Cardiac muscle cell (in vitro differentiated cells and primary cell): ENCODE data around the gene MAIP1. TPM values are rescaled to one million over a fixed set of nuclear protein-coding genes. Genes with fewer than 3 reads are reported as not detected.

ENCODE experiments used
- DNase-seq, 2 donors: peaks; one replicate each; pipeline versions ENCODE4 v3.0.0 to v3.0.0-alpha.2; 2010 to 2017; ENCODE audit warnings: low read depth in 1 of 2, low spot score in 1 of 2
- H3K27ac ChIP-seq: fragments of 200-600 bp; sonication (generic); 2 replicates; pipeline ENCODE4 v1.5.1; 2016
- H3K27me3 ChIP-seq: fragments of 200-600 bp; sonication (generic); 2 replicates; pipeline ENCODE4 v1.6.0; 2016; ENCODE audit warnings: control low read depth
- H3K36me3 ChIP-seq: fragments of 200-600 bp; sonication (generic); 2 replicates; pipeline ENCODE4 v1.5.1; 2016; ENCODE audit warnings: control low read depth
- H3K4me1 ChIP-seq: fragments of 200-600 bp; sonication (generic); 2 replicates; pipeline ENCODE4 v1.8.1; 2017; ENCODE audit warnings: low read depth, mild to moderate bottlenecking, mixed run types
- H3K4me3 ChIP-seq: fragments of 200-600 bp; sonication (generic); 2 replicates; pipeline ENCODE4 v1.5.1; 2016; ENCODE audit warnings: mild to moderate bottlenecking
- H3K9me3 ChIP-seq: fragments of 200-600 bp; sonication (generic); 2 replicates; pipeline ENCODE4 v1.5.1; 2017; ENCODE audit warnings: low read depth, mild to moderate bottlenecking, control low read depth
- polyA plus RNA-seq: library from polyadenylated mRNA; unstranded; fragments of >200 nt; fragmentation: Nextera tagmentation; extraction: Ambion mirVana; gene quantifications from 2 replicates; pipeline ENCODE4 v1.2.1, GENCODE V29; 2016
- total RNA-seq: library from RNA; depleted of rRNA; stranded (reverse); fragments of >200 nt; gene quantifications from 2 replicates; pipeline ENCODE4 v1.2.3, GENCODE V29; 2016
- TF ChIP-seq, protein P1 (sequence below): IDR thresholded peaks from 2 replicates; pipeline ENCODE4 v1.5.1; 2012; ENCODE audit warnings: low read depth, mild to moderate bottlenecking, low read length

MAIP1 gene, protein sequence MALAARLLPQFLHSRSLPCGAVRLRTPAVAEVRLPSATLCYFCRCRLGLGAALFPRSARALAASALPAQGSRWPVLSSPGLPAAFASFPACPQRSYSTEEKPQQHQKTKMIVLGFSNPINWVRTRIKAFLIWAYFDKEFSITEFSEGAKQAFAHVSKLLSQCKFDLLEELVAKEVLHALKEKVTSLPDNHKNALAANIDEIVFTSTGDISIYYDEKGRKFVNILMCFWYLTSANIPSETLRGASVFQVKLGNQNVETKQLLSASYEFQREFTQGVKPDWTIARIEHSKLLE
- total RNA-seq (33.7 and 50.8 TPM in 2 replicates), polyA plus RNA-seq (28.3 and 30.6 TPM in 2 replicates)

DNA sequence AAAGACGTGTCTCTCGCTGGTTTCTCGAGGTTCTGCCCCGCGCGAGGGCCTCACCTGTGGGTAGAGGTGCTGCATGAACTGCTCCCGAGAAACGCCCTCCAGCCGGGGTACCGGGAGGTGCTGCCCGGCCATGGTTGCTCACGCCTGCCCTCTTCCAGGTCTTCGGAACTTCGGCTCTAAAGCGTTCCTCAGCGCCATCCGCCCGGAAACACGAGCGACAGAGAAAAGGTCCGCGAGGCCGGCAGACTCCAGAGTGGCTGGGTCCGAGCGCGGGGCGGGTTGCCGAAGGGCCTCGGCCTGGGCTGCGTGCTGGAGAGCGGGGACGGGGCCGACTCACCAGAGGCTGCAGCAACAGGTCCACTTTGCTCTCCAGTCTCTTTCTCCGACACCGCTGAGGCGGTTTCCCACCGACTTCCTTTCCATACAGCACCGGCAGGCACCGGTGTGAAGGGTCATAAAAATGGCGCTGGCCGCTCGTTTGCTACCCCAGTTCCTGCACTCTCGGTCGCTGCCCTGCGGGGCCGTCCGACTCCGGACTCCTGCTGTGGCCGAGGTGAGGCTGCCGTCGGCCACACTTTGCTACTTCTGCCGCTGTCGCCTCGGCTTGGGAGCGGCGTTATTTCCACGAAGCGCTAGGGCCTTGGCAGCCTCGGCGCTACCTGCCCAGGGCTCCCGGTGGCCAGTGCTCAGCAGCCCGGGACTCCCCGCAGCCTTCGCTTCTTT is at the start of gene MAIP1, which contains the start of gene TYW5:
MAIP1 (plus strand) TSS at position 244 of the 723 bp plus-strand sequence; CDS start at position 461, 217 bp downstream.
TYW5 (minus strand) TSS at position 153 of the 723 bp plus-strand sequence; CDS start at position 132, 21 bp downstream.
- Histone ChIP-seq H3K4me1 (peaks cover 11% of the 10 kb centered on the region), H3K4me3 (peak within 1 kb of the TSS; percentile 71), H3K27ac (peak within 1 kb of the TSS; percentile 99), H3K27me3 (no peaks in the 10 kb centered on the region), H3K9me3 (no peaks in the 10 kb centered on the region), H3K36me3 (peaks cover 16% of the 10 kb centered on the region)
- TF ChIP-seq, protein P1, sequence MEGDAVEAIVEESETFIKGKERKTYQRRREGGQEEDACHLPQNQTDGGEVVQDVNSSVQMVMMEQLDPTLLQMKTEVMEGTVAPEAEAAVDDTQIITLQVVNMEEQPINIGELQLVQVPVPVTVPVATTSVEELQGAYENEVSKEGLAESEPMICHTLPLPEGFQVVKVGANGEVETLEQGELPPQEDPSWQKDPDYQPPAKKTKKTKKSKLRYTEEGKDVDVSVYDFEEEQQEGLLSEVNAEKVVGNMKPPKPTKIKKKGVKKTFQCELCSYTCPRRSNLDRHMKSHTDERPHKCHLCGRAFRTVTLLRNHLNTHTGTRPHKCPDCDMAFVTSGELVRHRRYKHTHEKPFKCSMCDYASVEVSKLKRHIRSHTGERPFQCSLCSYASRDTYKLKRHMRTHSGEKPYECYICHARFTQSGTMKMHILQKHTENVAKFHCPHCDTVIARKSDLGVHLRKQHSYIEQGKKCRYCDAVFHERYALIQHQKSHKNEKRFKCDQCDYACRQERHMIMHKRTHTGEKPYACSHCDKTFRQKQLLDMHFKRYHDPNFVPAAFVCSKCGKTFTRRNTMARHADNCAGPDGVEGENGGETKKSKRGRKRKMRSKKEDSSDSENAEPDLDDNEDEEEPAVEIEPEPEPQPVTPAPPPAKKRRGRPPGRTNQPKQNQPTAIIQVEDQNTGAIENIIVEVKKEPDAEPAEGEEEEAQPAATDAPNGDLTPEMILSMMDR = peak; percentile 25
- DNase-seq = peak; percentile 87 to 88

DNA sequence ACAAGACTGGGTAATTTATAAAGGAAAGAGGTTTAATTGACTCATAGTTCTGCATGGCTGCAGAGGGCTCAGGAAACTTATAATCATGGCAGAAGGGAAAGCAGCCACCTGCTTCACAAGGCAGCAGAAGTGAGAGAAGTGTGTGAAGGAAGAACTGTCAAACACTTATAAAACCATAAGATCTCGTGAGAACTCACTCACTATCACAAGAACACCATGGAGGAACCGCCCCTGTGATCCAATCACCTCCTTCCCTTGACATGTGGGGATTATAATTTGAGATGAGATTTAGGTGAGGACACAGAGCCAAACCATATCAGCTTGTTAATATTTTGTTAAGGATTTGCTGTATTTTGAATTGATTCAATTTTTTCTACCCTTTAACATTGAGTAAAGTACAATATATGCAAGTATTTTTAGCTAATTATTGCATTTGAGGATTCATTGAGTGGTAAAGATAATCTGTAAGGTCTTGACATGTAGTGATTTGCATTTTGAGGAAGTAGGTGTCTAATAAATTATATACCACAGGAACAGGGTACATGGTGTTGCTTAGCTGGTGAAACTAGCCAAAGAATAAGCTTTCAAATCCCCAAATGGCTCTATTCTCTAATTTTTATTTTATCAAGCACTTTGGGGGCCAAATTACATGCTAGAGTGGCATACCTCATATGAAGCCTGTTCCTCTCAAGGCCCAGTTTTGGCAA is 48.2 kb upstream of the MAIP1 start:
- no peak overlapping the region for H3K4me3 ChIP-seq
- H3K36me3 ChIP-seq = no peaks in the 10 kb centered on the region
- TF ChIP-seq, protein P1 = no peak
- no peaks in the 10 kb centered on the region for H3K9me3 ChIP-seq
- H3K4me1 ChIP-seq = no peaks in the 10 kb centered on the region
- H3K27ac ChIP-seq = no peak overlapping the region
- DNase-seq = no peak
- H3K27me3 ChIP-seq = no peaks in the 10 kb centered on the region

DNA sequence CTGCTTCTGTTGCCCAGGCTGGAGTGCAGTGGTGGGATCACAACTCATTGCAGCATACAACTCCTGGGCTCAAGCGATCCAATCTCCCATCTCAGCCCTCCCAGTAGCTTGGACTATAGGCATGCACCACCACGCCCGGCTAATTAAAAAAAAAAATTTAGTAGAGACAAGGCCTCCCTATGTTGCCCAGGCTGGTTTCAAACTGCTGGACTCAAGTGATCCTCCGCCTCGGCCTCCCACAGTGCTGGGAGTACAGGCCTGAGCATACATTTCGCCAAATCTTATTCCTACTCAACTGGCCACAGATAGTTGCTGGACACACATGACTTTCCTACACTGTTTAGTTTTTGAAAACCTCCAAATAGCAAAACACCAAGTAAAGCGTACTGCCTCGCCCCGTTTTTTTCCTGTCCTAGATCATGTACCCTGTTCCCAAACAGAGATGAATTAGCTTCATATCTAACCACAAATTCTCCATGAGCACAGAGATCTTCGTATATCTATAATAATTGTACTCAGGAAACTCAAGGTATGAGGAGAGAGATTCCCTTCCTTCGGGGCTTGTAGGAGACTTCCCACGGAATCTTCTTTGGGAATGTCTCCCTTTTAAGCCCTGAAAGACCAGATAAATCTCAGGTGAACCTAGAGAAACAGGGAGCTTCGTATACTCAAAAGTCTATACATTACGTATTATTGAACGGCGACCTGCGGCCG is 44.9 kb upstream of the MAIP1 start:
- TF ChIP-seq, protein P1 = no peak

DNA sequence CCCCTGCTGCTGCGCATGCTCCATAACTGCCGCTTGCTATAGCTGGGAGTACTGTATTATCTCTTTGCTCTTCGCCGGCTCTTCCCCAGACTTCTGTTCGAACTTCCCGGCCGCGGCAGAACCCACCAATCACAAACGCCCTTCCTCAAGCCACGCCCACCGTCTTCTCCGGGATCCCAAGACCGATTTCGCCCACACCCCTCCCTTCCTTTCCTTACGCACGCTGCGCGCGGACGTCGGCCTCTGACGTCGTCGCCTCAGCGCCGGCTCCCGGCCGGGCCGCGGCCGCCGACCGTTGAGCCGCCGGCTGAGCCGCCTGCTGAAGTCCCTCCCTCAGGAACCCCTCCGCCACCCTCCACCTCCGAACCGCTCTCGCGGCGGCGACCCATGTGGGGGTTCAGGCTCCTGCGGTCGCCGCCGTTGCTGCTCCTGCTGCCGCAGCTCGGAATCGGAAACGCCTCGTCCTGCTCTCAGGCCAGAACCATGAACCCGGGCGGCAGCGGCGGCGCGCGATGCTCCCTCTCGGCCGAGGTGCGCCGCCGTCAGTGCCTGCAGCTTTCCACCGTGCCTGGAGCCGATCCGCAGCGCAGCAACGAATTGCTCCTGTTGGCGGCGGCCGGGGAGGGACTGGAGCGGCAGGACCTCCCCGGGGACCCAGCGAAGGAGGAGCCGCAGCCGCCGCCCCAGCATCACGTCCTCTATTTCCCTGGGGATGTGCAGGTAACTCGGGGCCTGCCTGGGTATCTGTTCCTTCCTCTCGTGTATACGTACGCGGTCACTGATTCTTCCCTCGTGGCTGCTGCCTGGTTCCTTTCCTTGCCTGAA is 44.1 kb upstream of the MAIP1 start, which contains the start of gene C2orf69:
C2orf69 (plus strand) TSS at position 242 of the 825 bp plus-strand sequence; CDS start at position 388, 146 bp downstream.
- Histone ChIP-seq H3K27me3 (no peaks in the 10 kb centered on the region), H3K4me3 (peak within 1 kb of the TSS; percentile 76), H3K4me1 (peaks cover 3% of the 10 kb centered on the region), H3K27ac (peak within 1 kb of the TSS; percentile 93), H3K36me3 (no peaks in the 10 kb centered on the region), H3K9me3 (no peaks in the 10 kb centered on the region)
- peak; percentile 97 to 98 for DNase-seq
- TF ChIP-seq, protein P1 = no peak

More for the DNA sequence above, 44.9 kb upstream of the MAIP1 start:
- Histone ChIP-seq H3K27me3 (no peaks in the 10 kb centered on the region), H3K4me1 (peaks cover 3% of the 10 kb centered on the region), H3K9me3 (no peaks in the 10 kb centered on the region), H3K36me3 (no peaks in the 10 kb centered on the region), H3K27ac (peak overlapping the region; percentile 41), H3K4me3 (peak overlapping the region; percentile 76)
- no peak for DNase-seq
